Stimulated activated CD8-positive, alpha-beta memory T cell treated with anti-CD3 and anti-CD28 coated beads, Interleukin-2, amount 100 ng/mL, for 1 hour (primary cell): ENCODE measurements around the gene MYO5B.

Source experiments
- DNase-seq, 2 donors: peaks; one replicate each; pipeline ENCODE4 v3.0.0-alpha.2; 2020; ENCODE audit warnings: low read depth in 2 of 2

MYO5B gene

GRCh38 chr18:50188652-50189051 is 6.3 kb downstream of the MYO5B start:
- DNase-seq = no peak

- no peak for DNase-seq
Observed at GRCh38 chr18:50187659-50188058, 7.3 kb downstream of the MYO5B start.

- DNase-seq = no peak
Observed at GRCh38 chr18:50186385-50186784, 8.6 kb downstream of the MYO5B start.

GRCh38 chr18:50183556-50183955 is 11.4 kb downstream of the MYO5B start:
- DNase-seq = no peak

GRCh38 chr18:50182511-50182910 is 12.4 kb downstream of the MYO5B start:
- DNase-seq = no peak

- DNase-seq = no peak
Observed at GRCh38 chr18:50181590-50181989, 13.4 kb downstream of the MYO5B start.

GRCh38 chr18:50179465-50179864 is 15.5 kb downstream of the MYO5B start:
- no peak for DNase-seq

- DNase-seq = no peak
Observed at GRCh38 chr18:50177294-50177992, 17.5 kb downstream of the MYO5B start.

GRCh38 chr18:50172367-50172766 is 22.6 kb downstream of the MYO5B start:
- DNase-seq = no peak

- DNase-seq = no peak
Observed at GRCh38 chr18:50171406-50171805, 23.5 kb downstream of the MYO5B start.

- DNase-seq = no peak
Observed at GRCh38 chr18:50170004-50170403, 24.9 kb downstream of the MYO5B start.

- DNase-seq = no peak
Observed at GRCh38 chr18:50169149-50169548, 25.8 kb downstream of the MYO5B start.

- DNase-seq = no peak
Observed at GRCh38 chr18:50167966-50168365, 27.0 kb downstream of the MYO5B start.

- no peak for DNase-seq
Observed at GRCh38 chr18:50166901-50167300, 28.0 kb downstream of the MYO5B start.

- no peak for DNase-seq
Observed at GRCh38 chr18:50163505-50163904, 31.4 kb downstream of the MYO5B start.

- DNase-seq = no peak
Observed at GRCh38 chr18:50162486-50163304, 32.3 kb downstream of the MYO5B start.

- no peak for DNase-seq
Observed at GRCh38 chr18:50161597-50162205, 33.2 kb downstream of the MYO5B start.

GRCh38 chr18:50159654-50160046 is 35.3 kb downstream of the MYO5B start:
- no peak for DNase-seq

GRCh38 chr18:50158866-50159653 is 35.9 kb downstream of the MYO5B start:
- DNase-seq = no peak

GRCh38 chr18:50155406-50155805 is 39.5 kb downstream of the MYO5B start:
- no peak for DNase-seq

GRCh38 chr18:50154420-50154819 is 40.5 kb downstream of the MYO5B start:
- DNase-seq = no peak

- no peak for DNase-seq
Observed at GRCh38 chr18:50152900-50153299, 42.0 kb downstream of the MYO5B start.
